Thyroid gland (tissue), 4 donors: ENCODE data around the gene SPC25.

ENCODE experiments used
- CTCF ChIP-seq, 6 experiments: fragments of 200-600 bp in 3 of 6; fragments of 450-650 bp in 3 of 6; sonication (generic) in 3 of 6; IDR thresholded peaks; one replicate each; pipeline ENCODE4 v1.5.1; 2016 to 2019; ENCODE audit warnings: antibody characterized with exemption in 6 of 6, mild to moderate bottlenecking in 2 of 6, inconsistent platforms in 1 of 6, moderate library complexity in 1 of 6
- POLR2A ChIP-seq, 2 donors: fragments of 450-650 bp; IDR thresholded peaks; one replicate each; pipeline ENCODE4 v1.6.1; 2017; ENCODE audit warnings: antibody characterized with exemption in 2 of 2, mild to moderate bottlenecking in 2 of 2, moderate library complexity in 1 of 2

GRCh38 chr2:168853471-168853870 lies 36.8 kb downstream of the SPC25 start:
- no peak for TF ChIP-seq CTCF (IDR thresholded peaks at IDR 0.05)
- no peak for TF ChIP-seq POLR2A (IDR thresholded peaks at IDR 0.05)
